BJ (cell line): ENCODE results near the gene GPAM. TPM values are rescaled to one million over a fixed set of nuclear protein-coding genes. Genes with fewer than 3 reads are reported as not detected.

Experiments
- CTCF ChIA-PET: fragments of 350-600 bp; formaldehyde crosslinking; extraction: SDS; loops from one replicate; lab custom pipeline; 2021; ENCODE audit warnings: antibody characterized with exemption, inconsistent platforms; lab: Yijun Ruan, JAX
- POLR2A ChIA-PET: fragments of 300-600 bp; sonication (Branson Sonifier 250); formaldehyde crosslinking; extraction: SDS; loops from one replicate; lab custom pipeline; 2021; ENCODE audit warnings: antibody characterized with exemption; lab: Charles Lee
- DNase-seq: peaks from one replicate; pipeline ENCODE4 v3.0.0-alpha.2; 2011; ENCODE audit warnings: low read depth
- H3K27me3 ChIP-seq: 2 replicates; pipeline ENCODE4 v1.6.0; 2011; ENCODE audit warnings: low read length; ENCODE audit not compliant: control insufficient read depth, insufficient read depth
- H3K36me3 ChIP-seq: 2 replicates; pipeline ENCODE4 v1.5.1; 2011; ENCODE audit warnings: low read length; ENCODE audit not compliant: control insufficient read depth, insufficient read depth
- H3K4me3 ChIP-seq: 2 replicates; pipeline ENCODE4 v1.5.1; 2011; ENCODE audit warnings: low read depth, mild to moderate bottlenecking, control low read depth, low read length
- polyA plus RNA-seq: library from polyadenylated mRNA; depleted of rRNA; stranded (reverse); fragments of >200 nt; gene quantifications from 2 replicates; pipeline ENCODE4 v1.2.3, GENCODE V29; 2011
- TF ChIP-seq, protein P1 (sequence below): IDR thresholded peaks from 2 replicates; pipeline ENCODE4 v1.5.1; 2011; ENCODE audit warnings: low read depth, mild to moderate bottlenecking, control low read depth, inconsistent platforms, low read length, moderate library complexity; ENCODE audit not compliant: insufficient read depth

The GPAM gene
- polyA plus RNA-seq, 1 experiment: 4.5 TPM

DNA sequence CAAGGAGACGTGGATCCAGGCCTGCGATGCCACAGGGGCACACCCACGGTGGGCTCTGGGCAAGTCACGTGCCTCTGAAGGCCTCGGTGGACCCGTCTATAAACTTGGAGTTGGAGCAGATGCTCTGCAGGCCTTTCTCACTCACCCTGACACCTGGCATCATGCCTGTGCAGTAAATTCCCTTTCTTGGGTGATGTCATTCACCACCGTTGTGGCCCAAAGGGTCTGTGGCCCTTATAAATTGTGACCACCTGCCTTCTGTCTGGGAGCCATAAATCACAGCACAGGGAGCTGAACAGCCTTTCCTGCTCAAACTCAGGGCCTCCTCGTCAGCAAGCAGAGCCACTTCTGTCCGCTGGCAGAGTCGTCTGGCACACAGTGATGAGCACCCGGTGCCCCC is 52.2 kb downstream of the GPAM start:
- DNase-seq: no peak
- no peak overlapping the region for H3K4me3 ChIP-seq
- TF ChIP-seq, protein P1, sequence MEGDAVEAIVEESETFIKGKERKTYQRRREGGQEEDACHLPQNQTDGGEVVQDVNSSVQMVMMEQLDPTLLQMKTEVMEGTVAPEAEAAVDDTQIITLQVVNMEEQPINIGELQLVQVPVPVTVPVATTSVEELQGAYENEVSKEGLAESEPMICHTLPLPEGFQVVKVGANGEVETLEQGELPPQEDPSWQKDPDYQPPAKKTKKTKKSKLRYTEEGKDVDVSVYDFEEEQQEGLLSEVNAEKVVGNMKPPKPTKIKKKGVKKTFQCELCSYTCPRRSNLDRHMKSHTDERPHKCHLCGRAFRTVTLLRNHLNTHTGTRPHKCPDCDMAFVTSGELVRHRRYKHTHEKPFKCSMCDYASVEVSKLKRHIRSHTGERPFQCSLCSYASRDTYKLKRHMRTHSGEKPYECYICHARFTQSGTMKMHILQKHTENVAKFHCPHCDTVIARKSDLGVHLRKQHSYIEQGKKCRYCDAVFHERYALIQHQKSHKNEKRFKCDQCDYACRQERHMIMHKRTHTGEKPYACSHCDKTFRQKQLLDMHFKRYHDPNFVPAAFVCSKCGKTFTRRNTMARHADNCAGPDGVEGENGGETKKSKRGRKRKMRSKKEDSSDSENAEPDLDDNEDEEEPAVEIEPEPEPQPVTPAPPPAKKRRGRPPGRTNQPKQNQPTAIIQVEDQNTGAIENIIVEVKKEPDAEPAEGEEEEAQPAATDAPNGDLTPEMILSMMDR: no peak
- no peaks in the 10 kb centered on the region for H3K36me3 ChIP-seq
- CTCF ChIA-PET: interaction anchor here (6.5 kb wide), 1 partner anchor 7 kb away, joined by 67 read pairs; no protein-coding TSS in a partner anchor
- POLR2A ChIA-PET: no interaction called here
- no peaks in the 10 kb centered on the region; the same call in 1 of the 2 replicates for H3K27me3 ChIP-seq

DNA sequence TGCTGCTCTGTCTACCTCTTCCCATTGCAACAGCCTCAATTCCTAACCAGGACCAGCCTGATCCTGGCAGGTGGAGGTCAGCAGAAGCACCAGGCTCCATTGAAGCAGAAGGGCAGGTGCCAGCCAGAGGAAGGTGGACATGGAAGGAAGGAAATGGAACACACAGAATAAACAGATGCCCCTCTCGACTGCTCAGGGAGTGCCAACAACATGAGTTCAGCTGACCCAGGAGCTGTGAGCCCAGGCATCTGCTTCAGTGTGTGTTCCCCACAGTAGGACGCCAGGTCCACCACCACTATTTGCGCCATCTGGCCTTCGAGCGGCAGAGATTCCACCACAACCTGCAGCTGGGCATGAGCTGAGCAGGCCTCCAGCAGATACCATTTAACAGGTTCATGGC is 56.7 kb downstream of the GPAM start:
- Histone ChIP-seq H3K27me3 (no peaks in the 10 kb centered on the region), H3K36me3 (no peaks in the 10 kb centered on the region), H3K4me3 (no peak overlapping the region)
- ChIA-PET CTCF (interaction anchor here (6.5 kb wide), 1 partner anchor 12 kb away, joined by 67 read pairs; no protein-coding TSS in a partner anchor), POLR2A (no interaction called here)
- TF ChIP-seq, protein P1: no peak
- DNase-seq: no peak

DNA sequence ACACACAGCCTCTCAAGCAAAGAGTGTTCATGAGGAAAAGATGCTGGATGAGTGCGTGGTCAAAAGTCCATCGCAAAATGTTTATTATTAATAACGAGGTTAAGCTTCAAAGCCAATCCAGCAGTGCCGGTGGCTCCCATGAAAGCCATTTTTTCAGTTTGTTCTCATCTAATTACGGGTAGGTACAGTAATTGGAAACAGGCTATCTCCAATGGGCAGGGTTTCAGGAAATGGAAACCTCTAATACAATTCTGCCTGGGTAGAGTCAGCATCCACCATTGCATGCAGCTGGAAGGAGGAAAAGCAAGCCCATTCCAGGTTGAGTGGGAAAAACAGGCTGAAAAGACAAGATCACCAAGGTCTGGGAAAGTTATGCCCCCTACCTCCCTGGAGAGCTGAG is 57.4 kb downstream of the GPAM start:
- no peaks in the 10 kb centered on the region for H3K27me3 ChIP-seq
- CTCF ChIA-PET: interaction anchor here (6.5 kb wide), 1 partner anchor 13 kb away, joined by 67 read pairs; no protein-coding TSS in a partner anchor
- DNase-seq: no peak

DNA sequence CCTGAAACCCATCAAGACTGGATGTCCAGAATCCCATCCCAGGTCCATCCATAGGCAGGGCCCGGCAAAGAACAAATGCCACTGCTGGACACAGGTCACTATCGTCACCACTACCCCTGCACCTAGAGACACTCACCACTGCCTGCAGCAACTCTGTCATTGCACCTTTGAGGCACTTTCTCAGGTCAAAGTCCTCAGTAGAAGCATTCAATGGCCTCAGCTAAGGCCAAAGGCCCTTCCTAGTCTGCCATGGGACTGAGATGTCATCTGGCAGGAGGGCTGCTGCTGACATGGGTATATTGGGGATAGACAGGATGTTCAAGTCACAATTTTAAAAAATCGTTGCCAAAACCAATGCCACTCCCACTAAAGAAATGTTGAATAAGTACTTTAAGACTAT is 58.7 kb downstream of the GPAM start:
- Histone ChIP-seq H3K27me3 (no peaks in the 10 kb centered on the region), H3K36me3 (no peaks in the 10 kb centered on the region), H3K4me3 (no peak overlapping the region)
- CTCF ChIA-PET: interaction anchor here (1.7 to 6.5 kb wide), 4 partner anchors 9 to 190 kb away, joined by 6 to 67 read pairs (median 16); no protein-coding TSS in a partner anchor
- DNase-seq: no peak
- TF ChIP-seq, protein P1: no peak
- POLR2A ChIA-PET: no interaction called here

More for the DNA sequence above, 57.4 kb downstream of the GPAM start:
- TF ChIP-seq, protein P1: no peak
- Histone ChIP-seq H3K36me3 (no peaks in the 10 kb centered on the region), H3K4me3 (no peak overlapping the region)
- POLR2A ChIA-PET: no interaction called here

DNA sequence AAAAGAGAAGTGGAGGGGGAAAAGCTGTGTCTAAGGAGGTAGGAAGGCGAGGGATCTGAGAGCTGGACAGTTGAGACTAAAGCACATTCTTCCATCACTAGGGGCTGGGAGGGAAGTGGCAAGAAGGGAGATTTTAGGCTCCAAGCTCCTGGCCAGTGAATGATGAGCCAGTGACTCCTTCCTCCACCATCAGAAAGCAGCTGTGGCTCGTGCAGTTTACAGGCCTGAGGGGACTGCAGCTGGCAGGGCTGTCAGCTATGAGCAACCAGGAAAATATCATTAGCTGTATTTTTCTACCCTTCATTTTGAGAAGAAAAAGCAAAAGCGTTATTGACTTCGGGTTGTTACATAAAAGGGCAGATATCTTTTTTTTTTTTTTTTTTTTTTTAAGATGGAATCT is 60.7 kb downstream of the GPAM start:
- no peak overlapping the region for H3K4me3 ChIP-seq
- CTCF ChIA-PET: interaction anchor here (0.6 to 3.2 kb wide), 4 partner anchors 14 to 37 kb away, joined by 3 to 25 read pairs (median 3); no protein-coding TSS in a partner anchor
- POLR2A ChIA-PET: no interaction called here
- DNase-seq: no peak
- no peaks in the 10 kb centered on the region for H3K27me3 ChIP-seq
- TF ChIP-seq, protein P1: no peak
- no peaks in the 10 kb centered on the region for H3K36me3 ChIP-seq
